Heart right ventricle (tissue), 16 donors: ENCODE data around the gene LZTS2. TPM values are rescaled to one million over a fixed set of nuclear protein-coding genes. Genes with fewer than 3 reads are reported as not detected.

Experiments used
- ATAC-seq, 8 donors: fragments of 200-7000 bp; cut with Tn5 transposase; one replicate each; pipeline ENCODE4 v1.9.1; 2020; ENCODE audit warnings: mild to moderate bottlenecking in 8 of 8, moderate library complexity in 8 of 8, moderate number of reproducible peaks in 1 of 8
- DNase-seq, 2 donors: peaks; one replicate each; pipeline ENCODE4 v3.0.0-alpha.2; 2020
- H3K27ac ChIP-seq, 10 donors: fragments of 200-600 bp; sonication (generic) in 2 of 10; one replicate each; pipeline versions ENCODE4 v1.5.0 to v1.8.0; 2020 to 2022; ENCODE audit warnings: mild to moderate bottlenecking in 3 of 10
- H3K27me3 ChIP-seq, 7 donors: fragments of 200-600 bp; one replicate each; pipeline ENCODE4 v1.8.0; 2021 to 2022; ENCODE audit warnings: mild to moderate bottlenecking in 2 of 7
- H3K36me3 ChIP-seq, 9 donors: fragments of 200-600 bp; sonication (generic) in 1 of 9; one replicate each; pipeline versions ENCODE4 v1.5.0 to v1.8.0; 2020 to 2022; ENCODE audit warnings: mild to moderate bottlenecking in 2 of 9
- H3K4me1 ChIP-seq, 9 donors: fragments of 200-600 bp; sonication (generic) in 1 of 9; one replicate each; pipeline versions ENCODE4 v1.5.0 to v1.8.0; 2020 to 2022; ENCODE audit warnings: mild to moderate bottlenecking in 4 of 9
- H3K4me3 ChIP-seq, 10 donors: fragments of 200-600 bp; sonication (generic) in 2 of 10; one replicate each; pipeline versions ENCODE4 v1.5.0 to v1.8.0; 2020 to 2022; ENCODE audit warnings: mild to moderate bottlenecking in 7 of 10, moderate library complexity in 2 of 10
- H3K9me3 ChIP-seq, 11 donors: fragments of 200-600 bp in 10 of 11; sonication (generic) in 2 of 11; one replicate each; pipeline versions ENCODE4 v1.5.0 to v1.8.0; 2013 to 2022; ENCODE audit warnings: mild to moderate bottlenecking in 2 of 11, control low read depth in 1 of 11, moderate library complexity in 1 of 11
- WGBS, 2 donors: extraction: QIAGEN DNeasy Blood & Tissue Kit; methylation state at CpG; one replicate each; pipeline ENCODE4 v1.1.7; 2013; ENCODE audit warnings: inconsistent platforms in 1 of 2; 5-methylcytosine and 5-hydroxymethylcytosine counted together
- intact Hi-C, 10 donors: fragments of 100-400 bp; cut with DNase I; formaldehyde crosslinking; loops; one replicate each; pipeline versions ENCODE4 v1.11.1 to v1.14.2; 2022
- polyA plus RNA-seq, 2 donors: library from polyadenylated mRNA; stranded (reverse); fragments of 200-250 nt; gene quantifications; one replicate each; pipeline ENCODE4 v1.2.3, GENCODE V29; 2013
- total RNA-seq, 10 donors: library from RNA; stranded (reverse); fragmentation: NEBNext Ultra II Directional in 3 of 10; extraction: Animal tissue kit (Norgen Biotek cat#: 25700) in 3 of 10; gene quantifications; one replicate each; pipeline versions ENCODE4 v1.2.1 to v1.2.4, GENCODE V29; 2021 to 2023
- TF ChIP-seq, protein P1 (sequence below), 9 donors: fragments of 200-600 bp; sonication (generic) in 2 of 9; IDR thresholded peaks; one replicate each; pipeline versions ENCODE4 v1.5.0 to v1.8.0; 2021 to 2022; ENCODE audit warnings: antibody characterized with exemption in 9 of 9, mild to moderate bottlenecking in 5 of 9, moderate library complexity in 1 of 9
- donor health status: Arrhythmogenic right ventricular cardiomyopathy.
- donor health status: ischemic (EF 13 %, LVEDD 7.1; RV severe dilation, severe dysfunction).
- donor health status: healthy with polysubstance abuse.
- donor health status: DM: no; HTN: yes; CAD: no.
- donor health status: DM: no; HTN: no; CAD: no.
- donor health status: ischemic (EF 25% LVEDD 6.9; RV normal size, moderate dysfunction).
- donor health status: ischemic (EF 25% LVEDD 5.7; RV mildly dilated, moderate dysfunction).
- donor health status: healthy.
- donor health status: DM: yes; HTN: yes; CAD: no.
- donor health status: Ischemic cardiomyopathy.
- donor health status: ischemic (EF 35%, LVEDD 5.7; RV mildly dilated, moderate dysfunction).
- donor health status: nonischemic (EF 11% LVEDD 7.7; RV severe dilation, severe dysfunction).
- donor health status: DM: yes; HTN: yes; CAD: no.
- donor health status: PGD.
- donor health status: ischemic (EF 29% LVEDD 5.4; RV normal size, mild dysfunction).
- donor health status: nonischemic (EF 23%, LVEDD 6.1; RV moderate dilation, normal function).

LZTS2 gene
- total and polyA plus RNA-seq, 12 donors = 28.6 to 73.7 (median 41.7) TPM

GRCh38 chr10:100986623-100986951, 13.0 kb upstream of the LZTS2 start:
- H3K27me3 ChIP-seq = no peaks in the 10 kb centered on the region
- H3K9me3 ChIP-seq = no peaks in the 10 kb centered on the region
- ATAC-seq = peak in 2 of 8 donors; percentile 1 to 6
- peak overlapping the region; percentile 63 to 99 (median 84) for H3K4me3 ChIP-seq
- intact Hi-C loops = loop anchor here in 2 of 10 donors (5.0 kb wide), 2 partner anchors 41 to 46 kb away; partner anchors contain the start of genes PDZD7 (in 1 of the 2) and SFXN3 (in 1 of the 2)
- peaks cover 0 to 60% (median 18%) of the 10 kb centered on the region in 9 donors for H3K36me3 ChIP-seq
- peak overlapping the region in 8 of 10 donors; percentile 76 to 90 (median 84) for H3K27ac ChIP-seq
- WGBS, 2 donors = 16 to 19% methylated on average over 17 of the region's 17 CpGs
- DNase-seq = no peak
- TF ChIP-seq, protein P1, sequence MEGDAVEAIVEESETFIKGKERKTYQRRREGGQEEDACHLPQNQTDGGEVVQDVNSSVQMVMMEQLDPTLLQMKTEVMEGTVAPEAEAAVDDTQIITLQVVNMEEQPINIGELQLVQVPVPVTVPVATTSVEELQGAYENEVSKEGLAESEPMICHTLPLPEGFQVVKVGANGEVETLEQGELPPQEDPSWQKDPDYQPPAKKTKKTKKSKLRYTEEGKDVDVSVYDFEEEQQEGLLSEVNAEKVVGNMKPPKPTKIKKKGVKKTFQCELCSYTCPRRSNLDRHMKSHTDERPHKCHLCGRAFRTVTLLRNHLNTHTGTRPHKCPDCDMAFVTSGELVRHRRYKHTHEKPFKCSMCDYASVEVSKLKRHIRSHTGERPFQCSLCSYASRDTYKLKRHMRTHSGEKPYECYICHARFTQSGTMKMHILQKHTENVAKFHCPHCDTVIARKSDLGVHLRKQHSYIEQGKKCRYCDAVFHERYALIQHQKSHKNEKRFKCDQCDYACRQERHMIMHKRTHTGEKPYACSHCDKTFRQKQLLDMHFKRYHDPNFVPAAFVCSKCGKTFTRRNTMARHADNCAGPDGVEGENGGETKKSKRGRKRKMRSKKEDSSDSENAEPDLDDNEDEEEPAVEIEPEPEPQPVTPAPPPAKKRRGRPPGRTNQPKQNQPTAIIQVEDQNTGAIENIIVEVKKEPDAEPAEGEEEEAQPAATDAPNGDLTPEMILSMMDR (IDR thresholded peaks at IDR 0.05) = no peak
- peaks cover 12 to 34% (median 25%) of the 10 kb centered on the region in 9 donors for H3K4me1 ChIP-seq

DNA sequence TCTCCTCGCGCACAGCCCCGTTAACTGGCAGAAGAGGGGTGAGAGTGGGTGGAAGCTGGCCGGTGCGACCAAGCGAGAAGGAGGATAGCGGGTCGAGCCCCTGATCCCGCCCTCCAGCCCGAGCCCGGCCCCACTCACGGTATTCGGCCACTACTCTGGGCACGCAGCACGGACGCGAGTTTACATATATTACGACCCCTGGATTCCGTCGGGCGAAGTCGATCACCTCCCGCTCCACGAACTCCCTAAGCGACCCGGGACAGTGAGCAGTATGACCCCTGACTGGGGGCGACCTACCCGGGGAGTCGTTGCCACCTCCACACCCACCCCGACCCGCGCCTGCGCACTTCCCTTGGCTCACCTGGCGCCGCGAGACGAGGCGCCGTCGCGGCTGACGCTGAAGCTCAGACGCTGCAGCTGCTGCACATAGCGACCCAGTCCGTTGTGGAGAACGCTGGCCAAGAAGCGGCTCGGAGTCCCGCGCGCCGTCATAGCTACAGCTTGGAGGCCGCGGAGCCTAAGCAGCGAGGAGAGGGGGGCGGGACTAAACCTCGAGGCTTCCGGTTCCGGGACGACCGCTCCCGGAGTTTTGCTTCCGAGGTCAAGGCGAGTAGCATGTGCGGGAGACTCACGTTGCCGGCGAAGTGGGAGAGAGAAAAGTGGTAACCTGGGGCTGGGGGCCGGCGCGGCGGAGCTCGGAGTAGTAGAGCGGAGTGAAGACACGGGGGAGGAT, 12.5 kb upstream of the LZTS2 start, which contains the start of the genes MRPL43 and TWNK:
MRPL43 (minus strand) TSS at position 546 of the 733 bp plus-strand sequence; CDS start at position 492, 54 bp downstream.
TWNK (plus strand) TSS at position 592 of the 733 bp plus-strand sequence. CDS start 668 bp downstream, outside the sequence.
- ATAC-seq = peak; percentile 84 to 94 (median 92)
- Histone ChIP-seq H3K27me3 (no peaks in the 10 kb centered on the region), H3K4me3 (peak within 1 kb of the TSS; percentile 63 to 99 (median 84)), H3K9me3 (no peaks in the 10 kb centered on the region), H3K4me1 (peaks cover 12 to 34% (median 25%) of the 10 kb centered on the region in 9 donors), H3K27ac (peak within 1 kb of the TSS in 9 of 10 donors; percentile 76 to 90 (median 83)), H3K36me3 (peaks cover 0 to 60% (median 16%) of the 10 kb centered on the region in 9 donors)
- intact Hi-C loops = loop anchor here in 2 of 10 donors (5.0 kb wide), 2 partner anchors 40 to 45 kb away; partner anchors contain the start of genes PDZD7 (in 1 of the 2) and SFXN3 (in 1 of the 2)
- 1% methylated on average over 75 of the region's 75 CpGs for WGBS, 2 donors
- TF ChIP-seq, protein P1 (IDR thresholded peaks at IDR 0.05) = no peak
- DNase-seq = peak; percentile 85

DNA sequence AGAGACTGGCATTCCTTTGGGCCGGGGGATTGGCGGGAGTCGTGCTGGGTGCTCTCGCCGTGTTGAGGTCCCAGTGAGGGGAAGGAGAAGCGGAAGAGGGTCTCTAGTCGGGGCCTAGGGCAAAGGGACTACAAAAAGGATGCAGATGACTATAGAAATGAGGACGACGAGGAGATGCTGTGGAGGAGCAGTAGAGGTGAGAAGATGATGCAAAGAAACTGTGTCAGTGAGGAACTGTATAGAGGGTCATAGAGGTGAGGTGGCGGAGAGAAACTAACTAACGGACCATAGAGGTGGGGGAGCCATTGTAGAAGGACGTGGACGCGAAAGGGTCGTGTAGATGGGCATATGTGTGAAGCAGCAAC, 11.9 kb upstream of the LZTS2 start:
- Histone ChIP-seq H3K9me3 (no peaks in the 10 kb centered on the region), H3K27ac (peak overlapping the region in 8 of 10 donors; percentile 76 to 90 (median 84)), H3K4me1 (peaks cover 12 to 34% (median 25%) of the 10 kb centered on the region in 9 donors), H3K27me3 (no peaks in the 10 kb centered on the region), H3K36me3 (peaks cover 0 to 60% (median 12%) of the 10 kb centered on the region in 9 donors), H3K4me3 (peak overlapping the region; percentile 63 to 99 (median 84))
- 1% methylated on average over 15 of the region's 15 CpGs for WGBS, 2 donors
- TF ChIP-seq, protein P1 (IDR thresholded peaks at IDR 0.05) = no peak
- intact Hi-C loops = loop anchor here in 2 of 10 donors (5.0 kb wide), 2 partner anchors 40 to 45 kb away; partner anchors contain the start of genes PDZD7 (in 1 of the 2) and SFXN3 (in 1 of the 2)
- peak in 3 of 8 donors; percentile 1 to 33 (median 8) for ATAC-seq
- no peak for DNase-seq

- no peak for ATAC-seq
- peaks cover 12 to 34% (median 25%) of the 10 kb centered on the region in 9 donors for H3K4me1 ChIP-seq
- peaks cover 0 to 60% (median 12%) of the 10 kb centered on the region in 9 donors for H3K36me3 ChIP-seq
- H3K9me3 ChIP-seq = no peaks in the 10 kb centered on the region
- WGBS, 2 donors = 63 to 70% methylated on average over 10 of the region's 10 CpGs
- peak overlapping the region; percentile 63 to 99 (median 84) for H3K4me3 ChIP-seq
- TF ChIP-seq, protein P1 (IDR thresholded peaks at IDR 0.05) = no peak
- H3K27me3 ChIP-seq = no peaks in the 10 kb centered on the region
- intact Hi-C loops = loop anchor here in 2 of 10 donors (5.0 kb wide), 2 partner anchors 39 to 44 kb away; partner anchors contain the start of genes PDZD7 (in 1 of the 2) and SFXN3 (in 1 of the 2)
- DNase-seq = no peak
- no peak overlapping the region for H3K27ac ChIP-seq
These were observed 11.4 kb upstream of the LZTS2 start for GRCh38 chr10:100988166-100988565.
